ENCODE results near the gene EPG5.
"Not testable (repeated sequence)": the region's sequence is repeated elsewhere in the genome, so short reads cannot be mapped to it uniquely, and the experiment has no call there.

Gene EPG5

DNA sequence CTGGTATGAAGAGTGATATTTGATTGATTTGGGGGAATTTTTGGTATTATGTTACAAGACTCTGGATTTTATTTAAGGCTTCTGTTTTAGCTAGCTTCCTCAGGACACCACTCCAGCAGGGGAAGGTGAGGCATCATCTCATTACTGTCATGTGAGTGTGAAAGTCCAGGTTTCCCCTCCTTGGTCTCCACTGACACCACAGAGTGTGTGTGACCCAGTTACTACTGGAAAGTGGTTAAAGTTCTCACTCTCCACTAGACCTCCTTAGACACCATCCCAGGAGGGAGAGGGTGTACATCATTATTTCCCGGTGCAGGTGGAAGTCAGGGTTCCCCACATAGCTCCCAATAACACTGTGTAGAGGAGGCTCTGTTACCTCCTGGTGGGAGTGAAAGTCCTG is 35.8 kb upstream of the EPG5 start:
- TF ChIP-seq, protein P1, sequence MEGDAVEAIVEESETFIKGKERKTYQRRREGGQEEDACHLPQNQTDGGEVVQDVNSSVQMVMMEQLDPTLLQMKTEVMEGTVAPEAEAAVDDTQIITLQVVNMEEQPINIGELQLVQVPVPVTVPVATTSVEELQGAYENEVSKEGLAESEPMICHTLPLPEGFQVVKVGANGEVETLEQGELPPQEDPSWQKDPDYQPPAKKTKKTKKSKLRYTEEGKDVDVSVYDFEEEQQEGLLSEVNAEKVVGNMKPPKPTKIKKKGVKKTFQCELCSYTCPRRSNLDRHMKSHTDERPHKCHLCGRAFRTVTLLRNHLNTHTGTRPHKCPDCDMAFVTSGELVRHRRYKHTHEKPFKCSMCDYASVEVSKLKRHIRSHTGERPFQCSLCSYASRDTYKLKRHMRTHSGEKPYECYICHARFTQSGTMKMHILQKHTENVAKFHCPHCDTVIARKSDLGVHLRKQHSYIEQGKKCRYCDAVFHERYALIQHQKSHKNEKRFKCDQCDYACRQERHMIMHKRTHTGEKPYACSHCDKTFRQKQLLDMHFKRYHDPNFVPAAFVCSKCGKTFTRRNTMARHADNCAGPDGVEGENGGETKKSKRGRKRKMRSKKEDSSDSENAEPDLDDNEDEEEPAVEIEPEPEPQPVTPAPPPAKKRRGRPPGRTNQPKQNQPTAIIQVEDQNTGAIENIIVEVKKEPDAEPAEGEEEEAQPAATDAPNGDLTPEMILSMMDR (conservative IDR thresholded peaks at IDR 0.05): no peak
- no peak for TF ChIP-seq ZFX (IDR thresholded peaks at IDR 0.05)
- no peak overlapping the region for H3K27ac ChIP-seq

DNA sequence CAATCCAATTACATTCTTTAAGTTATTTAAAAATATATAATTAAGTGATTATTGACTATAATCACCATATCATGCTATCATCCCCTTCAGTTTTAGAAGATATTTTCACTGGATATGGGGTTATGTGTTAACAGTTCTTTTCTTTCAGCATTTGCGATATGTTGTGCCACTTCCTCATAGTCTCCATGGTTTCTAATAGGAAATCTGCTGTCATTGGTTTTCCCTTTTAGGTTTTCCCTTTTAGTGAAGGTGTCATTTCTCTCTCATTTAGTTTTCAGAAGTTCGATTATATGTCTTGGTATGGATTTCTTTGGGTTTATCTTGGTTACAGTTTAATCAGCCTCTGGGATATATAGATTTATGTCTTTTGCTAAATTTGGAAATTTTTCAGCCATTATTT is 34.8 kb upstream of the EPG5 start:
- no peak overlapping the region for H3K27ac ChIP-seq
- TF ChIP-seq, protein P1 (conservative IDR thresholded peaks at IDR 0.05): no peak
- no peak for TF ChIP-seq ZFX (IDR thresholded peaks at IDR 0.05)

DNA sequence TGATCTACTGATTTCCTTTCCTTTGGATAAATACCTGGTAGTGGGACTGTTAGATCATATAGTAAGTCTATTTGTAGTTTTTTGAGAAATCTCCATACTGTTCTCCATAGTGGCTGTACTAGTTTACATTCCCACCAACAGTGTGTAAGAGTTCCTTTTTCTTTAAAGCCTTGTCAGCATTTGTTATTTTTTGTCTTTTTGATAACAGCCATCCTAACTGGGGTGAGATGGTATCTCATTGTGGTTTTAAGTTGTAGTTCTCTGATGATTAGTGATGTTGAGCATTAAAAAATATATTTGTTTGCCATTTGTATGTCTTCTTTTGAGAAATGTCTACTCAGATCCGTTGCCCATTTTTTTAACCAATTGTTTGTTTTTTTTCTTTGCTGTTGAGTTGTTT is 33.9 kb upstream of the EPG5 start:
- TF ChIP-seq, protein P1 (conservative IDR thresholded peaks at IDR 0.05): no peak
- TF ChIP-seq ZFX (IDR thresholded peaks at IDR 0.05): no peak
- no peak overlapping the region for H3K27ac ChIP-seq

DNA sequence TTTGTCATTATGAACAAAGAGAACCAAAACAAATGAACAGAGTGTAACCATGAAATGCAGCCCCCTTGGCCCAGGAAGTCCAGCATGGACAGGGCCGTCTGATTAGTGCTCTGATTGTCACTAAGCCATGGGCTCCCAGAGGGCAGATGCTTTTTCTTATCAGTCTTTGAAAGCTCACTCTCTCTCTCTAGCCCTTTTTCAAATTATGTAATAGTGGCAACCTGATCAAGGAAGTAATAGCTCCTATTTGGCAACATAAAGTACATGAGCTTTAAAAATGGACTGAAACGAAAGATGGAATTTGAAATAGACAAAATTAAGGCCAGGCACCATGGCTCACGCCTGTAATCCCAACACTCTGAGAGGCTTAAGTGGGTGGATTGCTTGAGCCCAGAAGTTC is 32.4 kb upstream of the EPG5 start:
- H3K27ac ChIP-seq: no peak overlapping the region
- TF ChIP-seq, protein P1 (conservative IDR thresholded peaks at IDR 0.05): no peak
- no peak for TF ChIP-seq ZFX (IDR thresholded peaks at IDR 0.05)

DNA sequence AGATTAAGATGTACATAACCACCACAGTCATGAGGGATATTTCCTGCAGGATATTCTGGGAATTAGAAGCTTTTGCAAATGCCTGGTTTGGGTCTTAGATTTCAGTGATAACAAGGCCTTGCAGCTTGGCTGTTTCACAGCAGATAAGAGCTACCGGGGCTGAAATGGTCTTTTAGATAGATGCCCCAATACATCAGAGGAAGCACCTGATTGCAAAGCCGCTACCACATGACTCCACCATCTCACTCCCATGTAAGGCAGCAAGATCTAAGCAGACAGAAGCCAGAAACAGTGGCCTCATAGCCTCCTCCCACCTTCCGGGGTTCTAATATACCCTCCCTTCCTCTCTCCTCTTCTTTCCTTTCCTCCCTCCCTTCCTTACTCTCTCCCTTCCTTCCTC is 31.1 kb upstream of the EPG5 start:
- no peak for TF ChIP-seq ZFX (IDR thresholded peaks at IDR 0.05)
- no peak overlapping the region for H3K27ac ChIP-seq

DNA sequence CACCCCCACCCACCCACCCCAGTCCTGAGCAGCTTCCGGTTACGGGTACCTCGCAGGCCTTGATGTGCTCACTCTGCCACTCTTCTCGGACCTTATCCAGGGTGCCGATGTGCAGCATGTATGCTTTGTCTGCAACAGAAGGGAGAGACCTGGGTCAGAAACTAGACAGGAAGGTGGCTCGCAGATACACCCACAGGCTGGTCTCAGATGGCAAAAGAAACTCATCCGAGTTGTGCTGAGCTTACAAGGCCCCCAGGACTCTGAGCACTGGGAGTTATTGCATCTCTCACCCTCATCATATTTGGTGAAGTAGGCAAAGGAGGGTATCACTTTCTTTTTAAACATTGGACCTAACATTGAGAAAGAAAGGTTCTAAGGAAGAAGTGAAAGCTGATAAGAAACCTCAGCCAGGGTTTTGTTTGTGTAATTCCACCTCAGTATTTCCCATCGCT is 30.6 kb upstream of the EPG5 start:
- no peak for TF ChIP-seq ZFX (IDR thresholded peaks at IDR 0.05)
- TF ChIP-seq, protein P1 (conservative IDR thresholded peaks at IDR 0.05): no peak

DNA sequence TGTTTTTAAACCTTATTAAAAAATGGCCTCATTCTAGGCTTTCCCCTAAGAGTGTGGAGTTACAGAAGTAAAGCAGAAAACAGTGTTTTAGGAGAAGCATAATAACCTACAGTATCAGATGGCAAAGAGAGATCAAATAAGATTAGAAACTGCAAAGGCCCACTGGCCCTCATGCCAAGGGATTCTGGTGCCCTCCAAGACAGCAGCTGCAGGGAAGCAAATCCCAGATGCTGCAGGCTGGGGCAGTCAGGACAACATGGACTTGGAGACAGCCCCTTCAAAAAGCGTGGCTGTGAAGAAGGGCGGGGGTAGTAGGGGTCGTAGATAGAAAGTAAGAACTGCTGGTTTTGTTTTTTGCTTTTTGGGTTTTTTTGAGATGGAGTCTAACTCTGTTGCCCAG is 28.3 kb upstream of the EPG5 start:
- TF ChIP-seq ZFX (IDR thresholded peaks at IDR 0.05): no peak
- TF ChIP-seq, protein P1 (conservative IDR thresholded peaks at IDR 0.05): no peak
- no peak overlapping the region for H3K27ac ChIP-seq

More for the DNA sequence above, 30.6 kb upstream of the EPG5 start:
- no peak overlapping the region for H3K27ac ChIP-seq

DNA sequence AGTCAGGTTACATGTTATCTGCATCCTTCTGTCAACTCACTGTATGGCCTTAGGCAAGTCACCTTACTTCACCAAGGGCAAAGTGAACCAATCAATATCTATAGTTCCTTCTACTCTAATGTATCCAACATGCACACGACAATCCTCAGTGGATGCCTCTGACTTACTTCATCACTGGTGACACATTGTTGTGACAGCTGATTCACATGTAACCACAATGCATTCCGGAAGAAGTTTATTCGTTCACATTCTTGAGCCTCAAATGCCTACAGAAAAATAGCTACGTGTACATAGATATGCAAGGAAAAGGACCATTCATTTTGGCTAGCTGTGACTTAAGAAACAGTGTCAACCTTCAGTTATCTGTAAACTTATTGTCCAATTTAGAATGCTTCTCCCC is 26.3 kb upstream of the EPG5 start:
- TF ChIP-seq, protein P1 (conservative IDR thresholded peaks at IDR 0.05): no peak
- TF ChIP-seq ZFX (IDR thresholded peaks at IDR 0.05): no peak
- H3K27ac ChIP-seq: no peak overlapping the region

DNA sequence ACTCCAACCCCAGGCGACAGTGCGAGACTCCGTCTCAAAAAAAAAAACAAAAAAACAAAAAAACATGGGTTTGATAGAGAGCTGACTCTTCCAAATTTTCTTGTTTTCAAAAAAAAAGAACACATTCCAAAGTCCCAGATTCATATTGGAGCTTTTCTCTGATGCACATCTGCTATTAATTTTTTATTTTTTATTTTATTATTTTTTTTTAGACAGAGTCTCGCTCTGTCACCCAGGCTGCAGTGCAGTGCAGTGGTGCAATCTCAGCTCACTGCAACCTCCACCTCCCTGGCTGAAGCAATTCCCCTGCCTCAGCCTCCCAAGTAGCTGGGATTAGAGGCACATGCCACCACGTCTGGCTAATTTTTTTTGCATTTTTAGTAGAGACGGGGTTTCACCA is 25.4 kb upstream of the EPG5 start:
- H3K27ac ChIP-seq: not testable (repeated sequence)

Measured in C4-2B (cell line).